Breast epithelium (tissue), 4 donors: ENCODE results near the gene PPM1L. TPM values are rescaled to one million over a fixed set of nuclear protein-coding genes. Genes with fewer than 3 reads are reported as not detected.

Source experiments
- DNase-seq, 2 donors: peaks; one replicate each; pipeline ENCODE4 v3.0.0-alpha.2; 2019; ENCODE audit warnings: low spot score in 2 of 2
- H3K27ac ChIP-seq, 2 donors: fragments of 200-600 bp; sonication (generic) in 1 of 2; one replicate each; pipeline ENCODE4 v1.5.1; 2016 to 2019; ENCODE audit warnings: mild to moderate bottlenecking in 1 of 2
- H3K27me3 ChIP-seq, 2 donors: fragments of 200-600 bp; sonication (generic) in 1 of 2; one replicate each; pipeline versions ENCODE4 v1.5.1 to v1.6.0; 2017 to 2019; ENCODE audit warnings: control low read depth in 1 of 2, mild to moderate bottlenecking in 1 of 2
- H3K36me3 ChIP-seq: fragments of 200-600 bp; one replicate; pipeline ENCODE4 v1.5.1; 2019
- H3K4me1 ChIP-seq, 2 donors: fragments of 200-600 bp; sonication (generic); one replicate each; pipeline ENCODE4 v1.5.1; 2016 to 2019; ENCODE audit warnings: control low read depth in 1 of 2
- H3K4me3 ChIP-seq, 3 donors: fragments of 200-600 bp; sonication (generic); 1 replicate in 2 of 3; 2 replicates in 1 of 3; pipeline ENCODE4 v1.5.1; 2016 to 2019; ENCODE audit warnings: mild to moderate bottlenecking in 3 of 3, moderate library complexity in 2 of 3
- H3K9me3 ChIP-seq, 2 donors: fragments of 200-600 bp; sonication (generic) in 1 of 2; one replicate each; pipeline ENCODE4 v1.5.1; 2016 to 2019; ENCODE audit warnings: control low read depth in 1 of 2
- CTCF ChIP-seq, 3 donors: fragments of 450-650 bp; IDR thresholded peaks; one replicate each; pipeline ENCODE4 v1.5.1; 2016 to 2017; ENCODE audit warnings: antibody characterized with exemption in 3 of 3, mild to moderate bottlenecking in 3 of 3, moderate library complexity in 3 of 3
- POLR2A ChIP-seq: fragments of 450-650 bp; IDR thresholded peaks from one replicate; pipeline ENCODE4 v1.6.1; 2016; ENCODE audit warnings: antibody characterized with exemption, mild to moderate bottlenecking, moderate library complexity
- POLR2AphosphoS5 ChIP-seq, 3 donors: sonication (generic); formaldehyde crosslinking; IDR thresholded peaks; one replicate each; pipeline ENCODE4 v1.6.1; 2017; ENCODE audit warnings: antibody characterized with exemption in 3 of 3
- intact Hi-C: fragments of 100-400 bp; cut with DNase I; formaldehyde crosslinking; loops from one replicate; pipeline ENCODE4 v1.15.1; 2023; ENCODE audit warnings: low total_unique reads
- total RNA-seq, 3 donors: library from RNA; depleted of rRNA; stranded (reverse); fragments of >200 nt; gene quantifications; one replicate each; pipeline ENCODE4 v1.1.0, GENCODE V29; 2016

The PPM1L gene
- total RNA-seq, 3 donors from 2014 or later = 12.8 to 136 (median 24.6) TPM

GRCh38 chr3:160949460-160949859 is 193.4 kb downstream of the PPM1L start:
- H3K4me1 ChIP-seq = no peaks in the 10 kb centered on the region
- no peak for DNase-seq
- TF ChIP-seq CTCF (IDR thresholded peaks at IDR 0.05) (no peak), POLR2A (no peak), POLR2AphosphoS5 (IDR thresholded peaks at IDR 0.05) (no peak)
- H3K27me3 ChIP-seq = no peaks in the 10 kb centered on the region
- no peak overlapping the region for H3K4me3 ChIP-seq
- H3K27ac ChIP-seq = no peak overlapping the region
- intact Hi-C loops = loop anchor here (10.0 kb wide), 1 partner anchor 245 kb away; no protein-coding TSS in a partner anchor
- H3K36me3 ChIP-seq = no peaks in the 10 kb centered on the region
- H3K9me3 ChIP-seq = no peaks in the 10 kb centered on the region

DNA sequence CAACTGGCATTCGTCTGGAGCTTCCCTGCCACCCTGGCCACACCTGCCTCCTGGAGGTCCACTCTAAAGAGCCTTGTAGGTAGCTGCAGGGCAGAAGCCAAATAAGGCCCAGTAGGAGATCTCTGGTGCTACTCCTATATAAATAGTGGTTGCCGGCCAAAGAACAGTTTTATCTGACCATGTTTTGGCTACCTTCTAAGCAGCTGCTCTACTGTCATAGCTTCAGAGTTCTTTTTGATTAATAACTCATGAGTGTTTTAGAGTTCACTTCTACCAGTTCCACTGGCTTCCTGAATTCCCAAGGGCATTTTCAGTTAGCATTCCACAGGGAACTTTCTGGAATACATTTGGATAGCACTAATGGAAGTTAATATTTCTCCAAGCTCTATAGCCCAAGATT is 194.5 kb downstream of the PPM1L start:
- no peak for TF ChIP-seq CTCF (IDR thresholded peaks at IDR 0.05)
- no peak for TF ChIP-seq POLR2A
- no peak for TF ChIP-seq POLR2AphosphoS5 (IDR thresholded peaks at IDR 0.05)
- no peaks in the 10 kb centered on the region for H3K27me3 ChIP-seq
- H3K36me3 ChIP-seq = no peaks in the 10 kb centered on the region
- H3K4me1 ChIP-seq = no peaks in the 10 kb centered on the region
- no peak overlapping the region for H3K4me3 ChIP-seq
- no peaks in the 10 kb centered on the region for H3K9me3 ChIP-seq
- no peak overlapping the region for H3K27ac ChIP-seq
- intact Hi-C loops = no loop called here
- DNase-seq = no peak

DNA sequence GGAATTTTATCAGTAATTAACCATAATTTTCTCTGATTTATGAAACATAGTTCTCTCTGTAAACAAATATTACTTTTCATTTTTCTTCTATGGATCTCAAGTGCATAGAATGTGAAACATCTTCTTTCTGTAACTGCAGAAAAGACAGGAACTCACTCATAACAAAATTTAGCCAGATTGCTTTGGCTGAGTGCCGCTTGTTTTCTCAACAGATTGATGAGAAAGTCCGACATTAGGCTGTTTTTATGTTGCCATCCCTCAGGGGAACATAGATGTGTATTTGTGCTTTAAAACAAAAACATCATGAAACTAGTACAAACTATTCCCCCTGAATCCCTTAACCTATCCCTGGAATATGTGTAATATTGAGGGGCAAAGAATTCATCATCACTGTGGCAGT is 194.9 kb downstream of the PPM1L start:
- Histone ChIP-seq H3K9me3 (no peaks in the 10 kb centered on the region), H3K36me3 (no peaks in the 10 kb centered on the region), H3K4me3 (no peak overlapping the region), H3K4me1 (no peaks in the 10 kb centered on the region), H3K27me3 (no peaks in the 10 kb centered on the region), H3K27ac (no peak overlapping the region)
- no peak for DNase-seq
- intact Hi-C loops = no loop called here
- TF ChIP-seq POLR2A = no peak

DNA sequence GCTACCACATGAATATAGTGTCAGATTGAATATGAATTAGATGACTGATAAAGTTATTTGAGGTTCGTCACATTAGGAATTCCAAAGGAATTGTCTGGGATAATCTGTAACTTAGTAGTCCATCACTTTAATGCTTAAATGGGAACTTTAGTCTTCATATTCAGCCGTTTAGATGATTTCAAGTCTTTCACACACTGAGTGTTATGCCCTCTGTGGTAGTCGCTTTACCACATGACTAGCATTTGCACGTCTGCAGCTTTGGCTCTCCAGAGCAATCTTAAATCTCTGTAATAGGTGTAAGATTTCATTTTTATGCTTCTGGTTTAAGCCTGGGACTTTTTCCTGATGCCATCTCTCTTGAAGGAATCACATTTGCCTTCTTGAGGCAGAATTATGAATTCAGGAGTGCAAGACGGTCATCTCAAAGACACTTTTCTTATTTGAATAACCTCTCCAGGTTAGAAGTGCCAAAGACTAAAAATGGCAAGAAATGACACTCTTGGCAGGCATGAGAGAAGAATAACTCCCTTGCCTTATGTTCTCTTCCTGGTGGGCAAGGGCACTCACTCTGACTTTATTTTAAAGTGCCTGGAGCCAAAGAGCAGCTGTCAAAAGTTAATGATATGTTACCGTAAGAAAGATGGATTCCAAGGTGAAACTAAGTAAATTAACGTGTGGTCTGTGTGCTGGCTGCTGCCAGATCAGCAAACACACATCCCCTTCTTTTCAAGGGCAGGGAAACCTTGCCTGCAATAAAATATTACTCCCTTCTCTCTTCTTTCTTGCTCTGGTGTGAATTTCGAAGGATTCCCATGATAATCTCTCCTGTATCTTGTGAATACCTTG is 195.8 kb downstream of the PPM1L start:
- no peak for DNase-seq
- Histone ChIP-seq H3K36me3 (no peaks in the 10 kb centered on the region), H3K9me3 (no peaks in the 10 kb centered on the region), H3K27ac (no peak overlapping the region), H3K4me1 (no peaks in the 10 kb centered on the region), H3K27me3 (no peaks in the 10 kb centered on the region), H3K4me3 (no peak overlapping the region)
- no peak for TF ChIP-seq CTCF (IDR thresholded peaks at IDR 0.05)
- no peak for TF ChIP-seq POLR2A
- no peak for TF ChIP-seq POLR2AphosphoS5 (IDR thresholded peaks at IDR 0.05)
- intact Hi-C loops = no loop called here

DNA sequence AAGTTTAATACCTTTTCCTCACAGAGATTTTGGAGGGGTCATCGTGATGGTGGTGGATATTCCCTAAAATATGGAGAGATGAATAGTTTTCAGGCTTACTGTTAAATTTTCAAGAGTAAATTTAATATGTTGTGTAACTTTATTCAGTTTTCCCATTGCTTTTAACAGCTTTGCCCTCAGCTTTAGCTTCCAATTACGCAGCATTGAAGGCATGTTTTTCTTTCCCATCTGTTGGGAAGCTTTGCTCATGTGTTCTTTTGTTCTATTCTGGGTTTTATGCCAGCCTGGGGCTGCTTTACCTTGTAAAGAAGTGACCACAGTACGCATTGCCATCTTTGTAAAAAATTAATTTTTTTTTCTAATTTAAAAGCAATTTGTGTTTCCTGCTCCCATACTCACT is 197.7 kb downstream of the PPM1L start:
- Histone ChIP-seq H3K4me1 (no peaks in the 10 kb centered on the region), H3K36me3 (no peaks in the 10 kb centered on the region), H3K27me3 (no peaks in the 10 kb centered on the region), H3K9me3 (no peaks in the 10 kb centered on the region), H3K4me3 (no peak overlapping the region), H3K27ac (no peak overlapping the region)
- TF ChIP-seq POLR2AphosphoS5 (IDR thresholded peaks at IDR 0.05) (no peak), POLR2A (no peak), CTCF (IDR thresholded peaks at IDR 0.05) (no peak)
- DNase-seq = no peak
- intact Hi-C loops = no loop called here
